HEK293T (cell line): Measurements from ENCODE around the gene NRG2.

Experiments
- FOXA1 ChIP-seq: fragments of 450-650 bp; IDR thresholded peaks from 2 replicates; pipeline ENCODE4 v1.6.1; 2016; ENCODE audit warnings: mild to moderate bottlenecking
- FOXM1 ChIP-seq: fragments of 450-650 bp; IDR thresholded peaks from 2 replicates; pipeline ENCODE4 v1.6.1; 2017; ENCODE audit warnings: mild to moderate bottlenecking, borderline replicate concordance

- TF ChIP-seq FOXM1 (no peak), FOXA1 (no peak)
Observed at GRCh38 chr5:139797335-139797734, 245.8 kb downstream of the NRG2 start.
